NT2/D1 (cell line): Measurements from ENCODE around the gene FHIP1A.

ENCODE experiments used
- SUZ12 ChIP-seq: IDR thresholded peaks from 2 replicates; pipeline ENCODE4 v1.6.1; 2011; ENCODE audit not compliant: insufficient read length, insufficient read depth; ENCODE audit errors: extremely low read depth
- ZNF274 ChIP-seq: IDR thresholded peaks from 2 replicates; pipeline ENCODE4 v1.6.1; 2011; ENCODE audit warnings: mild to moderate bottlenecking, low read depth, low read length

DNA sequence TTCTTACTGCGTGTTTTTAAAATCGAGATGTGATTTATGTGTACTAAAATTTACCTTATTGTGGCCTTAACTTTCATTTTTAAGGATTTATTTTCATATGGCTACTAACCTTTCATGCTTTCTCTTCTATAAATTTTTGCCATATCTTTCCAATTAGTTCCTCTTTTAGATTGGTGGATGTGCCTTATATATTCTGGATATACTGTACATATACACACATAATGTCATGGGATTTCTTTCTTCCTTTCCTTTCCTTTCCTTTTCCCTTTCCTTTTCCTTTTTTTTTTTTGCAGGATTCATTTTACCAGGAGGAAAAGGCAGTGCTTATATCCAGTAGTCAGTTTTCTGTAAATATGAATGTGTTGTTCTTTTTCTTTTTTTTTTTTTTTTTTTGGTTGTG is 37.2 kb downstream of the FHIP1A start:
- TF ChIP-seq SUZ12 (no peak), ZNF274 (no peak)
